Esophagus squamous epithelium (tissue), 5 donors: ENCODE data around the gene ANO6. TPM values are rescaled to one million over a fixed set of nuclear protein-coding genes. Genes with fewer than 3 reads are reported as not detected.
A peak's percentile ranks its signal among the peaks of the same experiment; 100 is the strongest.

Experiments
- DNase-seq: peaks from one replicate; lab custom pipeline; 2025; lab: John Stamatoyannopoulos, UW
- H3K27ac ChIP-seq, 4 donors: fragments of 200-600 bp; sonication (generic); one replicate each; pipeline ENCODE4 v1.5.1; 2016 to 2019; ENCODE audit warnings: mild to moderate bottlenecking in 1 of 4
- H3K27me3 ChIP-seq, 4 donors: fragments of 200-600 bp; sonication (generic); 1 replicate in 3 of 4; 2 replicates in 1 of 4; pipeline versions ENCODE4 v1.5.1 to v1.6.0; 2017 to 2021; ENCODE audit warnings: antibody characterized with exemption in 1 of 4
- H3K36me3 ChIP-seq, 3 donors: fragments of 200-600 bp; sonication (generic); one replicate each; pipeline ENCODE4 v1.5.1; 2016 to 2019
- H3K4me1 ChIP-seq, 3 donors: fragments of 200-600 bp; sonication (generic); one replicate each; pipeline ENCODE4 v1.5.1; 2017 to 2019
- H3K4me3 ChIP-seq, 4 donors: fragments of 200-600 bp; sonication (generic); 1 replicate in 3 of 4; 2 replicates in 1 of 4; pipeline ENCODE4 v1.5.1; 2016 to 2019; ENCODE audit warnings: mild to moderate bottlenecking in 2 of 4, moderate library complexity in 1 of 4
- H3K9me3 ChIP-seq, 3 donors: fragments of 200-600 bp; sonication (generic); one replicate each; pipeline ENCODE4 v1.5.1; 2016 to 2019
- POLR2A ChIP-seq, 4 donors: fragments of 450-650 bp; IDR thresholded peaks; one replicate each; pipeline ENCODE4 v1.6.1; 2017; ENCODE audit warnings: antibody characterized with exemption in 4 of 4, mild to moderate bottlenecking in 4 of 4, moderate library complexity in 3 of 4
- WGBS, 2 donors: methylation state at CpG; one replicate each; pipeline ENCODE4 v1.1.5; 2018; 5-methylcytosine and 5-hydroxymethylcytosine counted together
- intact Hi-C: fragments of 100-400 bp; cut with DNase I; formaldehyde crosslinking; loops from one replicate; pipeline ENCODE4 v1.15.0; 2022
- total RNA-seq, 4 donors: library from RNA; depleted of rRNA; stranded (reverse); fragments of >200 nt; gene quantifications; one replicate each; pipeline ENCODE4 v1.1.0, GENCODE V29; 2016
- TF ChIP-seq, protein P1 (sequence below), 6 experiments: fragments of 450-650 bp in 4 of 6; fragments of 200-600 bp in 2 of 6; sonication (generic) in 2 of 6; IDR thresholded peaks; one replicate each; pipeline ENCODE4 v1.5.1; 2016 to 2019; ENCODE audit warnings: antibody characterized with exemption in 6 of 6, mild to moderate bottlenecking in 4 of 6, moderate library complexity in 4 of 6
- donor health status: DM: yes; HTN: yes; CAD: no.

Gene ANO6
- total RNA-seq, 4 donors from 2014 or later, result 13.0 to 40.8 (median 25.1) TPM

- no peak overlapping the region for H3K4me3 ChIP-seq
- peak overlapping the region in 1 of 4 donors; percentile 21 for H3K27ac ChIP-seq
- no peak for TF ChIP-seq POLR2A (IDR thresholded peaks at IDR 0.05)
- TF ChIP-seq, protein P1, sequence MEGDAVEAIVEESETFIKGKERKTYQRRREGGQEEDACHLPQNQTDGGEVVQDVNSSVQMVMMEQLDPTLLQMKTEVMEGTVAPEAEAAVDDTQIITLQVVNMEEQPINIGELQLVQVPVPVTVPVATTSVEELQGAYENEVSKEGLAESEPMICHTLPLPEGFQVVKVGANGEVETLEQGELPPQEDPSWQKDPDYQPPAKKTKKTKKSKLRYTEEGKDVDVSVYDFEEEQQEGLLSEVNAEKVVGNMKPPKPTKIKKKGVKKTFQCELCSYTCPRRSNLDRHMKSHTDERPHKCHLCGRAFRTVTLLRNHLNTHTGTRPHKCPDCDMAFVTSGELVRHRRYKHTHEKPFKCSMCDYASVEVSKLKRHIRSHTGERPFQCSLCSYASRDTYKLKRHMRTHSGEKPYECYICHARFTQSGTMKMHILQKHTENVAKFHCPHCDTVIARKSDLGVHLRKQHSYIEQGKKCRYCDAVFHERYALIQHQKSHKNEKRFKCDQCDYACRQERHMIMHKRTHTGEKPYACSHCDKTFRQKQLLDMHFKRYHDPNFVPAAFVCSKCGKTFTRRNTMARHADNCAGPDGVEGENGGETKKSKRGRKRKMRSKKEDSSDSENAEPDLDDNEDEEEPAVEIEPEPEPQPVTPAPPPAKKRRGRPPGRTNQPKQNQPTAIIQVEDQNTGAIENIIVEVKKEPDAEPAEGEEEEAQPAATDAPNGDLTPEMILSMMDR (IDR thresholded peaks at IDR 0.05), result no peak
- H3K27me3 ChIP-seq, result no peaks in the 10 kb centered on the region
- H3K9me3 ChIP-seq, result no peaks in the 10 kb centered on the region
- H3K36me3 ChIP-seq, result peaks cover 6 to 75% (median 9%) of the 10 kb centered on the region in 3 donors
- intact Hi-C loops, result no loop called here
- WGBS, 2 donors, result 18 to 36% methylated on average over 4 of the region's 4 CpGs
- H3K4me1 ChIP-seq, result no peaks in the 10 kb centered on the region
- no peak for DNase-seq
Measured at GRCh38 chr12:45415393-45415817, 199.5 kb downstream of the ANO6 start.

GRCh38 chr12:45416126-45416525 is 200.2 kb downstream of the ANO6 start:
- intact Hi-C loops, result no loop called here
- TF ChIP-seq POLR2A (IDR thresholded peaks at IDR 0.05), result no peak
- TF ChIP-seq, protein P1 (IDR thresholded peaks at IDR 0.05), result no peak
- Histone ChIP-seq H3K27me3 (no peaks in the 10 kb centered on the region), H3K27ac (no peak overlapping the region), H3K4me1 (no peaks in the 10 kb centered on the region), H3K36me3 (peaks cover 5 to 75% (median 6%) of the 10 kb centered on the region in 3 donors), H3K9me3 (no peaks in the 10 kb centered on the region), H3K4me3 (no peak overlapping the region)
- DNase-seq, result no peak
- 64 to 72% methylated on average over 2 of the region's 2 CpGs for WGBS, 2 donors

DNA sequence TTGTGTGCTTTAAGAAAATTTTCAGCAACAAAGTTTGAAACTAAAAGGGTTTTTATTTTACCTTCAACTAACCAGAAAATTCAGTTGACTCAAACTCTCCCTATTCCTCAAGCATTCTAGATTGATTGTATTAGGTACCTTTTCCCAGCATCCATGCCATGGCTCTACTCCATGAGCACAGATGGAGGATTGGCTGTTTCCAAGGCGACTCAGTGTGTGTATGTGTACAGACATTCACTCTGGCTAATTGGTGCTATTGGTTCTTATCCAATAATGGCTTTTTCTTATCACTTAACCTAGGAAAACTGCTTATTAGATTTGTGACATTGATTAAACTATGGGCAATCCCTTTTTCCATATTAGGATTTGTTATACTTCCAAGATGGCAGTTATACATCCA is 202.6 kb downstream of the ANO6 start:
- DNase-seq, result no peak
- Histone ChIP-seq H3K36me3 (peaks cover 0 to 73% (median 10%) of the 10 kb centered on the region in 3 donors), H3K9me3 (no peaks in the 10 kb centered on the region), H3K27ac (no peak overlapping the region), H3K4me3 (no peak overlapping the region), H3K4me1 (no peaks in the 10 kb centered on the region), H3K27me3 (no peaks in the 10 kb centered on the region)
- intact Hi-C loops, result no loop called here
- TF ChIP-seq POLR2A (IDR thresholded peaks at IDR 0.05), result no peak
- TF ChIP-seq, protein P1 (IDR thresholded peaks at IDR 0.05), result no peak
- WGBS, 2 donors, result 81 to 100% methylated on average over 1 of the region's 1 CpG

- Histone ChIP-seq H3K4me1 (no peaks in the 10 kb centered on the region), H3K9me3 (no peaks in the 10 kb centered on the region), H3K4me3 (no peak overlapping the region), H3K36me3 (peaks cover 0 to 80% (median 10%) of the 10 kb centered on the region in 3 donors), H3K27ac (no peak overlapping the region), H3K27me3 (no peaks in the 10 kb centered on the region)
- 56 to 88% methylated on average over 1 of the region's 1 CpG for WGBS, 2 donors
- TF ChIP-seq, protein P1 (IDR thresholded peaks at IDR 0.05), result no peak
- no peak for TF ChIP-seq POLR2A (IDR thresholded peaks at IDR 0.05)
- intact Hi-C loops, result no loop called here
- DNase-seq, result no peak
Measured at GRCh38 chr12:45419317-45419814, 203.5 kb downstream of the ANO6 start.

GRCh38 chr12:45421736-45422135 is 205.8 kb downstream of the ANO6 start:
- 90 to 91% methylated on average over 1 of the region's 1 CpG for WGBS, 2 donors
- Histone ChIP-seq H3K27me3 (no peaks in the 10 kb centered on the region), H3K4me3 (no peak overlapping the region), H3K9me3 (no peaks in the 10 kb centered on the region), H3K27ac (no peak overlapping the region), H3K36me3 (peaks cover 0 to 86% (median 10%) of the 10 kb centered on the region in 3 donors), H3K4me1 (no peaks in the 10 kb centered on the region)
- intact Hi-C loops, result no loop called here
- DNase-seq, result no peak
- TF ChIP-seq POLR2A (IDR thresholded peaks at IDR 0.05), result no peak
- TF ChIP-seq, protein P1 (IDR thresholded peaks at IDR 0.05), result no peak
